Thyroid gland (tissue), 4 donors: ENCODE measurements around the gene CDKN1B.

ENCODE experiments used
- CTCF ChIP-seq, 6 experiments: fragments of 200-600 bp in 3 of 6; fragments of 450-650 bp in 3 of 6; sonication (generic) in 3 of 6; IDR thresholded peaks; one replicate each; pipeline ENCODE4 v1.5.1; 2016 to 2019; ENCODE audit warnings: antibody characterized with exemption in 6 of 6, mild to moderate bottlenecking in 2 of 6, inconsistent platforms in 1 of 6, moderate library complexity in 1 of 6
- POLR2A ChIP-seq, 2 donors: fragments of 450-650 bp; IDR thresholded peaks; one replicate each; pipeline ENCODE4 v1.6.1; 2017; ENCODE audit warnings: antibody characterized with exemption in 2 of 2, mild to moderate bottlenecking in 2 of 2, moderate library complexity in 1 of 2

GRCh38 chr12:12725956-12726554 lies 8.9 kb downstream of the CDKN1B start:
- TF ChIP-seq CTCF (IDR thresholded peaks at IDR 0.05) (no peak), POLR2A (IDR thresholded peaks at IDR 0.05) (no peak)
